Measurements from ENCODE around the gene PMF1.
"Not testable (repeated sequence)": the region's sequence is repeated elsewhere in the genome, so short reads cannot be mapped to it uniquely, and the experiment has no call there.

The PMF1 gene

GRCh38 chr1:156212833-156213643, at the start of gene PMF1:
PMF1 (plus strand) TSS chr1:156213007; CDS start chr1:156213016, 9 bp downstream.
- DNase-seq, result peak; percentile 96

- DNase-seq, result no peak
These were observed 49.1 kb upstream of the PMF1 start for GRCh38 chr1:156163712-156164111.

DNA sequence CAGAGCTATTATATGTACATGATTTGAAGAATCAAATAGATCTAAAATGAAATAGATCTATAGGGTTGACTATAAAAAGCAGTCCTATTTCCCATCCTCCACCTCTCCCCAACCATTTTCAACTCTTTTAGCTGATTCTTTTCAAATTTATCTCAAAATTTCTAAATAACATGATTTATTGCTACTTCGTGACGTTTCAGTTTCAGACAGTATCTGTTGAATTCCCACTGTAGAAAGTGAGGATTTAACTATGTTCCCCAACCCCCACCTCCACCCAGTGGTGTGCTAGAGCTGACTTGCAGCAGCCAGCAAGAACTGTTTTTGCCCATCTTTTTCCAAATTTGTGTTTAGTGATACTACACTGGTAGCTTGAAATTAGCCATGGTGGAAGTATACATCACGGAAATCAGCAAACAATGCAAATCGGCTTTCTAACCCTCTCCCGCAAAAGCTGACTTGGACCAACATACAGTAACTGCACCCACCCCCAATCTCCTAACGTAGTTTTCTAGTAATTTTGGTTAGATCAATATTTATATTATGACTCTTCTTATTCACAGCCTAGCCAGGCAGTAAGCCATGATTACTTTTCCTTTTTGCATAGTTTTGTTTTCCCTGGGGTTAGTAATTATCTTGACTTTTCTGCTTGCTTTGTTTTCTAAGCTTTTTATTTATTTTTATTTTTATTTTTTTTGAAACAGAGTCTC, 48.5 kb upstream of the PMF1 start:
- no peak for DNase-seq

GRCh38 chr1:156165083-156165482, 47.7 kb upstream of the PMF1 start:
- no peak for DNase-seq

GRCh38 chr1:156167536-156167935, 45.3 kb upstream of the PMF1 start:
- no peak for DNase-seq

DNA sequence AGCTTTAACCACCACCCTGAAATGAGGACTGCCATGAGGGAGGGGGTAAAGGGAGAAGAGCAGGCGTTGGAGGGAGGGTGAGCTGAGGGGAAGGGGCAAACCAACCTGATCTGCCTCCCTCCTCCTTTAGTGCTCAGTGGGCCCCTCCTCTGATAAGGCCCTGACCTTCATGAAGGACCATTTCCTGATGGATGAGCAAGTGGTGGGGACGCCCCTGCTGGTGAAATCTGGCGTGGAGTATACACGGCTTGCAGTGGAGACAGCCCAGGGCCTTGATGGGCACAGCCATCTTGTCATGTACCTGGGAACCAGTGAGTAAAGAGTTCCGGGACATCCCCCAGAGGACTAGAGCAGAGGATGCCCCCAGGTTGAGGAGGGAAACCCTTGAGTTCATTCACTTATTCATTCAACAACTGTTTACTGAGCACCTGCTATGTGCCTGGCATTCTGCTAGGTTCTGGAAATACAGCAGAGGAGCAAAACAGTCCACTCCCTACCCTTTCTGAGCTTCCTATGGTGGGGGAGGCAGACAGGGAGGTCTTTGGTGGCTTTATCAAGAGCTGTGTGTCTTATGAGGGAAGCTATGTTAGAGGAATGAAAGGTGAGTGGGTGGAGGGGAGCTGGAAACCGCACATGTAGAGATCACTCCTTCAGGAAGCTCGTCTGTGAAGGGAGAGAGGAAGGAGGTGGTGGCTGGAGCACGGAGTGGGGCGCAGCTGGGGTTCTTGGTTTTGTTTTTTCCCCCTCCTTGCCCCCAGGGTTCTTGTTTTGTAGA, 39.9 kb upstream of the PMF1 start:
- DNase-seq, result no peak

- DNase-seq, result no peak
These were observed 36.1 kb upstream of the PMF1 start for GRCh38 chr1:156176610-156177210.

DNA sequence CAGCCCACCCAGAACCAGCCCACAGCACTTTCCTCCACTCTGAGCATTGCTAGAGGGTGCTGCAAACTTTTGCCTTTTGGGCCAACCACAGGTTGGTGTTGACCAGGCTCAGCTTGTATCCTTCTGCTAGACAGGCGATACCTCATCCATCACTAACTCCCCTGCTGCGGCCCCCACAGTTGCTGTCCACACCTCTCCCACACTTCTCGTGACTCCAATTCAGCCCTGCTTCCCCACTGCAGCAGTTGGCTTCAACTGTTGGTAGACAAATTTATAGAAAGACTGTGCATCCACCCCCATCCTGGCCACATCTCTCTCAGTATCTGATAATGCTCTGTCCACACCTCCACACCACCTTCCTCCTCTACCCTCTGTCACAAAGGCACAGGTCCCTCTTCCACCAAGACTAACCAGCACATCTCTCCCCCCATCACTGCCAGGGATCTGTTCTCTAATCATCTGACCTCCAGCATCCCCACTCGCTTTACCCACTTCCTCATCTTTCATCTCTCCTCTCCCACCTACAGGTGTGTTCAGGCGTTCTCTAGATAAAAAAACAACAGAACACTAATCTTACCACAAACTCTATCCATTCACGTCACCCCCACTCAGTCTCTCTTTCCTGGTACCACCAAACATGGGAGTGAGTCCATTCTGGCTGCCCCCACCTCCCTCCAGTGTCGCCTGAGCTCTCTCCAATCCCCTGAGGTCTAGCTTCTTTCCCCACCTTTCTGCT, 34.7 kb upstream of the PMF1 start:
- peak; percentile 7 for DNase-seq

GRCh38 chr1:156180471-156180870, 32.3 kb upstream of the PMF1 start:
- no peak for DNase-seq

DNA sequence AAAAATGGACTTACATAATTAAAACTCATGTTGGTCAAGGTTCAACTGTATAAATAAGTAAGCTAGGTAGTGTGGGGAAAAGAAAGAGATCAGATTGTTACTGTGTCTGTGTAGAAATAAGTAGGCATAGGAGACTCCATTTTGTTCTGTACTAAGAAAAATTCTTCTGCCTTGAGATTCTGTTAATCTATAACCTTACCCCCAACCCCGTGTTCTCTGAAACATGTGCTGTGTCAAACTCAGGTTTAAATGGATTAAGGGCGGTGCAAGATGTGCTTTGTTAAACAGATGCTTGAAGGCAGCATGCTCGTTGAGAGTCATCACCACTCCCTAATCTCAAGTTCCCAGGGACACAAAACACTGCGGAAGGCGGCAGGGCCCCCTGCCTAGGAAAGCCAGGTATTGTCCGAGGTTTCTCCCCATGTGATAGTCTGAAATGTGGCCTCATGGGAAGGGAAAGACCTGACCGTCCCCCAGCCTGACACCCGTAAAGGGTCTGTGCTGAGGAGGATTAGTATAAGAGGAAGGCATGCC, 31.3 kb upstream of the PMF1 start:
- not testable (repeated sequence) for DNase-seq

GRCh38 chr1:156182010-156182779, 30.6 kb upstream of the PMF1 start:
- not testable (repeated sequence) for DNase-seq

DNA sequence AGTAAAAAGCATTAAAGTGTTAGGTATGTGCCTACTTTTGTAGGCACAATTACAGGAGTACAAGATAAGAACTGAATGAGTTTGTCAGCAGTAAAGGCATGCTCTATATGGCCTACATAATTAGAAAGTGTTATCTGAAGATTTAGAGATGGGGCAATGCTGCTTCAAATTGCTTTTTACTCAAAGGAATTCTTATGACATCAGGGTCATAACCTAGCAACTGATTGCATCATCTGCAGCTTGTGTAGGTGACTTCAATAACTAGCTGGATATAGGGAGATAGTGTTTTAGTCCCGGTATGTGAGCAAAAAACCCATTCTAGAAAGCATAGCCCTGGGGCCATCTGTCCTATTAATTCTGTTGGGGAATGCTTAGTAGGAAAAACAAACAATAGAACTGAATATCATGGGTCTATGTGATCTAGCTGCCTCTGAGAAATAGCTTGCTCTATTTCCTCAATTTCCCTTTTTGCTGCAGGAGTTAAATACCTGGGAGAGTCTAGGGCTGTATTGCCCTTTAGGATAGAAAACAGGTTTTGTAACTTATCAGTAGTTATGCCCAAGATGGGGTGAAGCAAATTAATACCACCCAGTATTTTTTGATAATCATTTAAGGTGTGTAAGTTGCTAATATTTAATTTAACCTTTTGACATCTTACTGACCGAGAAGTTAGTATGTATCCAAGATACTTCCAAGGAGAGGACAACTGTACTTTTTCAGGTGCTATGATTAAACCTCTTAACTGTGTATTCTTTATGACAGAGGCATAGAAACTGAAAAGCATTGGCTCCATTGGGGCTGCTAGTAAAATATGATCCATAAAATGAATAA, 26.2 kb upstream of the PMF1 start:
- not testable (repeated sequence) for DNase-seq

- not testable (repeated sequence) for DNase-seq
These were observed 22.5 kb upstream of the PMF1 start for GRCh38 chr1:156190265-156190664.

GRCh38 chr1:156191292-156191964, 21.4 kb upstream of the PMF1 start:
- DNase-seq, result no peak

- DNase-seq, result no peak
These were observed 19.7 kb upstream of the PMF1 start for GRCh38 chr1:156193208-156193487.

DNA sequence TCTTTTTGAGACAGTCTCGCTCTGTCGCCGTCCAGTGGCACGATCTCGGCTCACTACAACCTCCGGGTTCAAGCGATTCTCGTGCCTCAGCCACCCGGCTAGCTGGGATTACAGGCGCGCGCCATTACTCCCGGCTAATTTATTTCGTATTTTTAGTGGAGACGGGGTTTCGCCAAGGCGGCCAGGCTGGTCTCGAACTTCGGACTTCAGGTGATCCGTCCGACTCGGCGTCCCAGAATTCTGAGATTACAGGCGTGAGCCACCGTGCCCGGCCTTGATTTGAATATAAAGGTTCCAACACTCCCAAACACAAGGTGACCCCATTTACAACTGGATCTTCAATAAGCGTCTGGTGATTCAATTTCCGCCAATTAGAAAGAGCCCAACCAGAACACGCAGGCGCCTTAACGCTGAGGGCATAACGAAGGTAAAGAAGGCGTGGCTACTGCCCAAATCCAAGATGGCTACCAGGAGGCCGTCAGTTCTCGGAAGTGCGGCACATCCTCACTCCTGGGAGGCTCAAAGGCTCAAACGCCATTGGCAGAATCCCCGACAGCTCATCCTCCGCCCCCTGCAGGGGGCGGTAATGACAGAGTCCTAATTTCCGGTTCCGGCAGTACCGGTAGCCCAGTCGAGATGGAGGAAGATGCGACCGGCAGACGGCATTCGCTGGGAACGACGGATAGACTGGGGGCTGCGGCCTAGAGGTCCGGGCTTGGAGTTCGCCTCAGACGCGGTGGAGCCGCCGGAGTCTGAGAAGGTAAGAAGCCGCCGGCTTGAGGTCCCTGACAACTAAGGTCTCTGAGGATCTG, 19.1 kb upstream of the PMF1 start, which contains the start of gene SLC25A44:
SLC25A44 (plus strand) TSS at position 617 of the 812 bp plus-strand sequence. CDS start 5,744 bp downstream, outside the sequence.
- DNase-seq, result peak; percentile 96

- DNase-seq, result no peak
These were observed 18.5 kb upstream of the PMF1 start for GRCh38 chr1:156194300-156194652.

- no peak for DNase-seq
These were observed 17.0 kb upstream of the PMF1 start for GRCh38 chr1:156195853-156196252.

- DNase-seq, result no peak
These were observed 16.4 kb upstream of the PMF1 start for GRCh38 chr1:156196445-156196844.

All from CD4-positive, alpha-beta T cell treated with Interleukin-17A for 4 hours (primary cell).